ENCODE data around the gene PKN2. TPM values are rescaled to one million over a fixed set of nuclear protein-coding genes. Genes with fewer than 3 reads are reported as not detected.

Gene PKN2
- total and polyA plus RNA-seq, 2 of the 8 experiments (the other 6 are each of a cell fraction or from before 2014, with no cell fraction given) = 7.8 to 32.0 TPM

DNA sequence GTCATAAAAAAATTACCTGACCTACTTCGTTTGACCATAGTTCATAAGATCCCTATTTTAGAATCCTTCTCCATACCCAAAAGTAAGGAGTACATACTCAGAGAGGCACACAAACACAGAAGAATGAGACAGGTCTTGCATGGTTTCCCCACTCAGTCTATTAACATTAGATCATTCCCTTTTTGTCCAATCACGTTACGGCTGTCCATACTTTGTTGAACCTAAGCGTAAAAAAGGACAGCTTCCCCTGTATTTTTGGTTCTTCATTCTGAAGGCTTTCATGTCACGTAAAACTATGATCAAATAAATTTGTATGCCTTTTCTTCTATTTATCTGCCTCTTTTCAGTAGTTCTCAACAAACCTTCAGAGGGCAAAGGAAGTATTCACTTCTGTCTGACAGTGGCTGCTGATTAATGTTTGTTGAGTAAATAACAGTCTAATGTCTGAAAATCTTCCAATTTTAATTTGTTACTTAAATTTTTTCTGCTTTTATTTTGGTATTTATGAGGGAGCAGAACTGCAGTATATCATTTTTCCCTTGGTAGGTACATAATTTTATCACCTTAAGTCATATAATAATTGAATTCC, 16.4 kb downstream of the PKN2 start (continued):
- TF ChIP-seq, protein P1, sequence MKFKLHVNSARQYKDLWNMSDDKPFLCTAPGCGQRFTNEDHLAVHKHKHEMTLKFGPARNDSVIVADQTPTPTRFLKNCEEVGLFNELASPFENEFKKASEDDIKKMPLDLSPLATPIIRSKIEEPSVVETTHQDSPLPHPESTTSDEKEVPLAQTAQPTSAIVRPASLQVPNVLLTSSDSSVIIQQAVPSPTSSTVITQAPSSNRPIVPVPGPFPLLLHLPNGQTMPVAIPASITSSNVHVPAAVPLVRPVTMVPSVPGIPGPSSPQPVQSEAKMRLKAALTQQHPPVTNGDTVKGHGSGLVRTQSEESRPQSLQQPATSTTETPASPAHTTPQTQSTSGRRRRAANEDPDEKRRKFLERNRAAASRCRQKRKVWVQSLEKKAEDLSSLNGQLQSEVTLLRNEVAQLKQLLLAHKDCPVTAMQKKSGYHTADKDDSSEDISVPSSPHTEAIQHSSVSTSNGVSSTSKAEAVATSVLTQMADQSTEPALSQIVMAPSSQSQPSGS (IDR thresholded peaks at IDR 0.05; ENCODE audit: low read length) = no peak
- TF ChIP-seq CBX8 (IDR thresholded peaks at IDR 0.05; ENCODE audit: borderline replicate concordance, low read depth, low read length) (no peak), RBBP5 (IDR thresholded peaks at IDR 0.05; ENCODE audit: borderline replicate concordance, low read depth, low read length) (no peak), FOSL1 (IDR thresholded peaks at IDR 0.05; ENCODE audit: insufficient read depth, low read depth, low read length) (no peak), BCL11A (IDR thresholded peaks at IDR 0.05; ENCODE audit: low read depth in 2 of 2, low read length in 2 of 2) (no peak)

All from H1 (cell line).